Measurements from ENCODE around the gene MAGEB18. TPM values are rescaled to one million over a fixed set of nuclear protein-coding genes. Genes with fewer than 3 reads are reported as not detected.

The MAGEB18 gene
- total and polyA plus RNA-seq, 2 of the 8 experiments (the other 6 are each of a cell fraction or from before 2014, with no cell fraction given) = not detected

- Histone ChIP-seq H2AFZ (ENCODE audit: low read length) (no peak overlapping the region), H4K8ac (ENCODE audit: extremely low read depth, insufficient read depth, low read length) (no peak overlapping the region), H3K18ac (ENCODE audit: extremely low read depth, low read length) (no peak overlapping the region), H3K4me2 (ENCODE audit: insufficient read depth in 1 of 2, low read depth in 2 of 2, low read length in 2 of 2) (no peak overlapping the region), H3K4ac (replicated peaks; ENCODE audit: insufficient read length, low read depth, low read length) (no peak overlapping the region), H2BK15ac (ENCODE audit: low read length) (no peak overlapping the region), H3K27me3 (replicated peaks in 1 of 4; ENCODE audit: control insufficient read depth in 3 of 4, extremely low read depth in 1 of 4, insufficient read depth in 3 of 4, low read length in 3 of 4) (no peaks in the 10 kb centered on the region), H2BK120ac (replicated peaks; ENCODE audit: low read depth, low read length) (no peak overlapping the region), H3K79me2 (ENCODE audit: control insufficient read depth in 1 of 2, insufficient read depth in 2 of 2, low read length in 2 of 2) (no peaks in the 10 kb centered on the region), H3K36me3 (ENCODE audit: control insufficient read depth in 2 of 4, insufficient read depth in 4 of 4, low read length in 3 of 4) (no peaks in the 10 kb centered on the region), H3K4me1 (replicated peaks in 1 of 4; ENCODE audit: control insufficient read depth in 3 of 4, insufficient read depth in 4 of 4, low read length in 3 of 4) (no peaks in the 10 kb centered on the region), H3K56ac (replicated peaks; ENCODE audit: insufficient read length, low read depth, low read length) (no peak overlapping the region), H3K4me3 (ENCODE audit: extremely low read depth in 1 of 4, insufficient read depth in 2 of 4, low read depth in 3 of 4, low read length in 4 of 4) (no peak overlapping the region), H3K23ac (ENCODE audit: insufficient read length) (no peak overlapping the region), H3K27ac (ENCODE audit: low read depth, low read length) (no peak overlapping the region), H2BK20ac (ENCODE audit: low read length) (no peak overlapping the region), H4K20me1 (replicated peaks in 1 of 2; ENCODE audit: control insufficient read depth in 1 of 2, insufficient read depth in 2 of 2, low read length in 2 of 2) (no peaks in the 10 kb centered on the region), H4K5ac (ENCODE audit: insufficient read length, low read depth, low read length) (no peak overlapping the region), H3K9me3 (ENCODE audit: insufficient read depth in 2 of 2, low read depth in 1 of 2, low read length in 1 of 2) (no peaks in the 10 kb centered on the region), H2BK5ac (ENCODE audit: low read depth, low read length) (no peak overlapping the region), H3K9ac (replicated peaks in 1 of 4; ENCODE audit: extremely low read depth in 1 of 4, low read depth in 3 of 4, low read length in 3 of 4) (no peak overlapping the region), H3K14ac (ENCODE audit: insufficient read length) (no peak overlapping the region), H2BK12ac (ENCODE audit: low read depth, low read length) (no peak overlapping the region), H3K23me2 (ENCODE audit: low read depth, low read length) (no peaks in the 10 kb centered on the region), H2AK5ac (ENCODE audit: low read depth, low read length) (no peak overlapping the region), H3K79me1 (ENCODE audit: low read depth, low read length) (no peaks in the 10 kb centered on the region), H4K91ac (replicated peaks; ENCODE audit: insufficient read length, low read length) (no peak overlapping the region)
- 76% methylated on average over 3 of the region's 3 CpGs; no CpG with 5 or more reads in 1 of the 2 experiments for WGBS, 2 experiments (ENCODE audit: extremely low coverage in 1 of 2, insufficient coverage in 1 of 2, insufficient read length in 1 of 2, insufficient replicate concordance in 2 of 2, low coverage in 1 of 2, low lambda C conversion rate in 2 of 2, missing lambda C conversion rate in 1 of 2)
- TF ChIP-seq KDM5A (IDR thresholded peaks at IDR 0.05; ENCODE audit: low read length) (no peak), CHD2 (IDR thresholded peaks at IDR 0.05; ENCODE audit: low read length) (no peak), HDAC6 (IDR thresholded peaks at IDR 0.05; ENCODE audit: low read depth, low read length) (no peak), RFX5 (IDR thresholded peaks at IDR 0.05; ENCODE audit: borderline replicate concordance, low read depth, low read length) (no peak), GTF2F1 (IDR thresholded peaks at IDR 0.05; ENCODE audit: borderline replicate concordance, low read depth, low read length) (no peak), CEBPB (IDR thresholded peaks at IDR 0.05; ENCODE audit: low read depth, low read length) (no peak), SIN3A (conservative IDR thresholded peaks at IDR 0.05 in 1 of 2, IDR thresholded peaks at IDR 0.05 in 1 of 2; ENCODE audit: low read depth in 1 of 2, low read length in 2 of 2) (no peak), SP1 (IDR thresholded peaks at IDR 0.05; ENCODE audit: low read depth, low read length) (no peak), SIX5 (IDR thresholded peaks at IDR 0.05; ENCODE audit: low read depth, low read length) (no peak), TCF12 (IDR thresholded peaks at IDR 0.05; ENCODE audit: low read depth, low read length) (no peak)
- TF ChIP-seq, protein P1, sequence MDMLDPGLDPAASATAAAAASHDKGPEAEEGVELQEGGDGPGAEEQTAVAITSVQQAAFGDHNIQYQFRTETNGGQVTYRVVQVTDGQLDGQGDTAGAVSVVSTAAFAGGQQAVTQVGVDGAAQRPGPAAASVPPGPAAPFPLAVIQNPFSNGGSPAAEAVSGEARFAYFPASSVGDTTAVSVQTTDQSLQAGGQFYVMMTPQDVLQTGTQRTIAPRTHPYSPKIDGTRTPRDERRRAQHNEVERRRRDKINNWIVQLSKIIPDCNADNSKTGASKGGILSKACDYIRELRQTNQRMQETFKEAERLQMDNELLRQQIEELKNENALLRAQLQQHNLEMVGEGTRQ (IDR thresholded peaks at IDR 0.05; ENCODE audit: low read length) = no peak
- TF ChIP-seq, protein P2, sequence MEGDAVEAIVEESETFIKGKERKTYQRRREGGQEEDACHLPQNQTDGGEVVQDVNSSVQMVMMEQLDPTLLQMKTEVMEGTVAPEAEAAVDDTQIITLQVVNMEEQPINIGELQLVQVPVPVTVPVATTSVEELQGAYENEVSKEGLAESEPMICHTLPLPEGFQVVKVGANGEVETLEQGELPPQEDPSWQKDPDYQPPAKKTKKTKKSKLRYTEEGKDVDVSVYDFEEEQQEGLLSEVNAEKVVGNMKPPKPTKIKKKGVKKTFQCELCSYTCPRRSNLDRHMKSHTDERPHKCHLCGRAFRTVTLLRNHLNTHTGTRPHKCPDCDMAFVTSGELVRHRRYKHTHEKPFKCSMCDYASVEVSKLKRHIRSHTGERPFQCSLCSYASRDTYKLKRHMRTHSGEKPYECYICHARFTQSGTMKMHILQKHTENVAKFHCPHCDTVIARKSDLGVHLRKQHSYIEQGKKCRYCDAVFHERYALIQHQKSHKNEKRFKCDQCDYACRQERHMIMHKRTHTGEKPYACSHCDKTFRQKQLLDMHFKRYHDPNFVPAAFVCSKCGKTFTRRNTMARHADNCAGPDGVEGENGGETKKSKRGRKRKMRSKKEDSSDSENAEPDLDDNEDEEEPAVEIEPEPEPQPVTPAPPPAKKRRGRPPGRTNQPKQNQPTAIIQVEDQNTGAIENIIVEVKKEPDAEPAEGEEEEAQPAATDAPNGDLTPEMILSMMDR (IDR thresholded peaks at IDR 0.05; ENCODE audit: control extremely low read depth in 1 of 3, insufficient read depth in 1 of 3, low read depth in 1 of 3, low read length in 3 of 3) = no peak
- no peak for FAIRE-seq
- ChIA-PET CTCF (ENCODE audit: partially characterized antibody) (no interaction called here), POLR2A (ENCODE audit: partially characterized antibody) (no interaction called here)
- no peak for DNase-seq (ENCODE audit: low read depth in 1 of 2, low spot score in 2 of 2)
These were observed 37.7 kb upstream of the MAGEB18 start for GRCh38 chrX:26100421-26100920.
